ENCODE results near the gene EPHA7.

Gene EPHA7

GRCh38 chr6:93447874-93448273, 28.5 kb upstream of the EPHA7 start:
- Histone ChIP-seq H2BK120ac (ENCODE audit: insufficient read depth, low read length, poor library complexity) (no peak overlapping the region), H3K4ac (ENCODE audit: low read depth, low read length) (no peak overlapping the region), H3K4me1 (ENCODE audit: control insufficient read depth in 1 of 2, insufficient read depth in 2 of 2, low read length in 2 of 2) (no peaks in the 10 kb centered on the region), H2AK5ac (ENCODE audit: low read length) (no peak overlapping the region), H3K23ac (ENCODE audit: low read length) (no peak overlapping the region), H3K36me3 (ENCODE audit: control insufficient read depth in 1 of 2, insufficient read depth in 2 of 2, low read length in 2 of 2) (no peaks in the 10 kb centered on the region), H2BK12ac (ENCODE audit: low read length) (no peak overlapping the region), H3K18ac (ENCODE audit: low read length) (no peak overlapping the region), H2AFZ (ENCODE audit: insufficient read depth, low read length, poor library complexity) (no peak overlapping the region), H3K14ac (ENCODE audit: low read length) (no peak overlapping the region), H4K12ac (ENCODE audit: low read depth, low read length) (no peak overlapping the region), H3K79me1 (ENCODE audit: low read length) (no peaks in the 10 kb centered on the region), H4K91ac (ENCODE audit: low read depth, low read length) (no peak overlapping the region), H3K79me2 (ENCODE audit: control insufficient read depth, insufficient read depth, low read length, poor library complexity) (no peaks in the 10 kb centered on the region), H3K9ac (ENCODE audit: low read length) (no peak overlapping the region), H3K9me3 (ENCODE audit: insufficient read depth, low read depth, low read length) (no peaks in the 10 kb centered on the region), H3K27me3 (ENCODE audit: insufficient read depth, low read length) (no peaks in the 10 kb centered on the region), H3K4me3 (ENCODE audit: low read depth, low read length) (no peak overlapping the region), H4K8ac (ENCODE audit: low read depth, low read length) (no peak overlapping the region), H3K27ac (ENCODE audit: low read depth, low read length) (no peak overlapping the region), H2BK5ac (ENCODE audit: low read depth, low read length, poor library complexity) (no peak overlapping the region), H3K4me2 (ENCODE audit: low read length) (no peak overlapping the region)
- WGBS (ENCODE audit: extremely low coverage, insufficient coverage, insufficient read length): no CpG with 5 or more reads among the region's 3 CpGs
- DNase-seq: peak in 1 of 2 donors; percentile 30

GRCh38 chr6:93437491-93437890, 18.1 kb upstream of the EPHA7 start:
- Histone ChIP-seq H4K8ac (ENCODE audit: low read depth, low read length) (no peak overlapping the region), H2BK5ac (ENCODE audit: low read depth, low read length, poor library complexity) (no peak overlapping the region), H2BK120ac (ENCODE audit: insufficient read depth, low read length, poor library complexity) (no peak overlapping the region), H2AFZ (ENCODE audit: insufficient read depth, low read length, poor library complexity) (no peak overlapping the region), H2BK12ac (ENCODE audit: low read length) (no peak overlapping the region), H3K4me3 (ENCODE audit: low read depth, low read length) (no peak overlapping the region), H2AK5ac (ENCODE audit: low read length) (no peak overlapping the region), H3K79me1 (ENCODE audit: low read length) (no peaks in the 10 kb centered on the region), H3K27me3 (ENCODE audit: insufficient read depth, low read length) (no peaks in the 10 kb centered on the region), H3K36me3 (ENCODE audit: control insufficient read depth in 1 of 2, insufficient read depth in 2 of 2, low read length in 2 of 2) (no peaks in the 10 kb centered on the region), H3K4me2 (ENCODE audit: low read length) (no peak overlapping the region), H3K9me3 (ENCODE audit: insufficient read depth, low read depth, low read length) (no peaks in the 10 kb centered on the region), H3K27ac (ENCODE audit: low read depth, low read length) (no peak overlapping the region), H3K9ac (ENCODE audit: low read length) (no peak overlapping the region), H3K18ac (ENCODE audit: low read length) (no peak overlapping the region), H3K4me1 (ENCODE audit: control insufficient read depth in 1 of 2, insufficient read depth in 2 of 2, low read length in 2 of 2) (no peaks in the 10 kb centered on the region), H4K91ac (ENCODE audit: low read depth, low read length) (no peak overlapping the region), H3K4ac (ENCODE audit: low read depth, low read length) (no peak overlapping the region), H3K79me2 (ENCODE audit: control insufficient read depth, insufficient read depth, low read length, poor library complexity) (no peaks in the 10 kb centered on the region), H3K23ac (ENCODE audit: low read length) (no peak overlapping the region), H4K12ac (ENCODE audit: low read depth, low read length) (no peak overlapping the region), H3K14ac (ENCODE audit: low read length) (no peak overlapping the region)
- no CpG with 5 or more reads among the region's 2 CpGs for WGBS (ENCODE audit: extremely low coverage, insufficient coverage, insufficient read length)
- no peak for DNase-seq

GRCh38 chr6:93433592-93433991, 14.2 kb upstream of the EPHA7 start:
- Histone ChIP-seq H3K79me1 (ENCODE audit: low read length) (no peaks in the 10 kb centered on the region), H3K36me3 (ENCODE audit: control insufficient read depth in 1 of 2, insufficient read depth in 2 of 2, low read length in 2 of 2) (no peaks in the 10 kb centered on the region), H4K8ac (ENCODE audit: low read depth, low read length) (no peak overlapping the region), H3K9ac (ENCODE audit: low read length) (no peak overlapping the region), H2BK5ac (ENCODE audit: low read depth, low read length, poor library complexity) (no peak overlapping the region), H2BK120ac (ENCODE audit: insufficient read depth, low read length, poor library complexity) (no peak overlapping the region), H4K12ac (ENCODE audit: low read depth, low read length) (no peak overlapping the region), H3K9me3 (ENCODE audit: insufficient read depth, low read depth, low read length) (no peaks in the 10 kb centered on the region), H3K4me2 (ENCODE audit: low read length) (no peak overlapping the region), H3K27ac (ENCODE audit: low read depth, low read length) (no peak overlapping the region), H3K18ac (ENCODE audit: low read length) (no peak overlapping the region), H2BK12ac (ENCODE audit: low read length) (no peak overlapping the region), H2AFZ (ENCODE audit: insufficient read depth, low read length, poor library complexity) (no peak overlapping the region), H3K14ac (ENCODE audit: low read length) (no peak overlapping the region), H3K4ac (ENCODE audit: low read depth, low read length) (no peak overlapping the region), H3K4me3 (ENCODE audit: low read depth, low read length) (no peak overlapping the region), H3K23ac (ENCODE audit: low read length) (no peak overlapping the region), H2AK5ac (ENCODE audit: low read length) (no peak overlapping the region), H3K79me2 (ENCODE audit: control insufficient read depth, insufficient read depth, low read length, poor library complexity) (no peaks in the 10 kb centered on the region), H3K27me3 (ENCODE audit: insufficient read depth, low read length) (no peaks in the 10 kb centered on the region), H4K91ac (ENCODE audit: low read depth, low read length) (no peak overlapping the region), H3K4me1 (ENCODE audit: control insufficient read depth in 1 of 2, insufficient read depth in 2 of 2, low read length in 2 of 2) (no peaks in the 10 kb centered on the region)
- no CpG with 5 or more reads among the region's 2 CpGs for WGBS (ENCODE audit: extremely low coverage, insufficient coverage, insufficient read length)
- no peak for DNase-seq

- H3K14ac ChIP-seq (ENCODE audit: low read length): no peak overlapping the region
- no peaks in the 10 kb centered on the region for H3K4me1 ChIP-seq (ENCODE audit: control insufficient read depth in 1 of 2, insufficient read depth in 2 of 2, low read length in 2 of 2)
- H3K27me3 ChIP-seq (ENCODE audit: insufficient read depth, low read length): no peaks in the 10 kb centered on the region
- no peak overlapping the region for H3K23ac ChIP-seq (ENCODE audit: low read length)
- no peaks in the 10 kb centered on the region for H3K9me3 ChIP-seq (ENCODE audit: insufficient read depth, low read depth, low read length)
- H4K12ac ChIP-seq (ENCODE audit: low read depth, low read length): no peak overlapping the region
- peak in 1 of 2 donors; percentile 29 for DNase-seq
- no peak overlapping the region for H3K4me3 ChIP-seq (ENCODE audit: low read depth, low read length)
- no peak overlapping the region for H2BK120ac ChIP-seq (ENCODE audit: insufficient read depth, low read length, poor library complexity)
- H3K79me2 ChIP-seq (ENCODE audit: control insufficient read depth, insufficient read depth, low read length, poor library complexity): no peaks in the 10 kb centered on the region
- H4K91ac ChIP-seq (ENCODE audit: low read depth, low read length): no peak overlapping the region
- H3K27ac ChIP-seq (ENCODE audit: low read depth, low read length): no peak overlapping the region
- H4K8ac ChIP-seq (ENCODE audit: low read depth, low read length): no peak overlapping the region
- H3K9ac ChIP-seq (ENCODE audit: low read length): no peak overlapping the region
- H3K79me1 ChIP-seq (ENCODE audit: low read length): no peaks in the 10 kb centered on the region
- no peak overlapping the region for H3K18ac ChIP-seq (ENCODE audit: low read length)
- H3K4ac ChIP-seq (ENCODE audit: low read depth, low read length): no peak overlapping the region
- H3K36me3 ChIP-seq (ENCODE audit: control insufficient read depth in 1 of 2, insufficient read depth in 2 of 2, low read length in 2 of 2): no peaks in the 10 kb centered on the region
- H2BK5ac ChIP-seq (ENCODE audit: low read depth, low read length, poor library complexity): no peak overlapping the region
- H2AK5ac ChIP-seq (ENCODE audit: low read length): no peak overlapping the region
- WGBS (ENCODE audit: extremely low coverage, insufficient coverage, insufficient read length): no CpG with 5 or more reads among the region's 2 CpGs
- no peak overlapping the region for H2AFZ ChIP-seq (ENCODE audit: insufficient read depth, low read length, poor library complexity)
- H3K4me2 ChIP-seq (ENCODE audit: low read length): no peak overlapping the region
- no peak overlapping the region for H2BK12ac ChIP-seq (ENCODE audit: low read length)
Observed at GRCh38 chr6:93424303-93425064, 5.1 kb upstream of the EPHA7 start.

Data from trophoblast cell (in vitro differentiated cells and primary cell).